ENCODE measurements around the gene SERTAD4.

The SERTAD4 gene

GRCh38 chr1:210233495-210234328 is 1.1 kb downstream of the SERTAD4 start:
- peak; percentile 56 for DNase-seq

- DNase-seq: no peak
Measured at GRCh38 chr1:210234329-210234757, 1.7 kb downstream of the SERTAD4 start.

GRCh38 chr1:210235363-210236053 is 2.9 kb downstream of the SERTAD4 start:
- DNase-seq: no peak

- DNase-seq: no peak
Measured at GRCh38 chr1:210236386-210236839, 3.8 kb downstream of the SERTAD4 start.

DNA sequence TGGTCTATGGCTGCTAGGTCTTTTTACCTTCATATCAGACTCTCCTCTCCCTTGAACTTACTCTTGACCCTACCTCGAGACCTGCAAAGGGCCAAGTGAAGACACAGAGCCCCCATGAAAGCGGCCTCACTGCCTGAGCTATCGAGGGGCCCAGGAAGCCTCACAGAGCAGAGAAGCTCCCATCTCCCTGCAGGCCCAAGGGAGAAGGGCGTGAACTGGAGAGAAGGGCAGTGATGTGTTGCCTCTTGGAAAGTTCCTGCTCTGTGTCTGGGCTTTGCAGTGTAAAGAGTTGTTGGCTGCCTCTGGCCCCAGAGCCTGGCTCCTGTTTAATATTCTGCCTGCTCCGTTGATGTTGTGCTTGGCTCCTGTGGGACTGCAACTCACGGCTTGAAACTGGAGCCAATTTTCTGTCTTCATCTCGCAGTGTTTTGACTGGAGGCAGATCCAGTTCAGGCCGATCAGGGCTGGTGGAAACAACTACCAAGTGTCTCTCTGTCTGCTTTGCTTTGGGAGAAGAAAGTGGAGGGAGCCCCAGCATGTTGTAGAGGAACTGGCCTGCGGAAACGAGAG is 4.3 kb downstream of the SERTAD4 start:
- peak; percentile 72 for DNase-seq

- DNase-seq: no peak
Measured at GRCh38 chr1:210237479-210237878, 4.9 kb downstream of the SERTAD4 start.

DNA sequence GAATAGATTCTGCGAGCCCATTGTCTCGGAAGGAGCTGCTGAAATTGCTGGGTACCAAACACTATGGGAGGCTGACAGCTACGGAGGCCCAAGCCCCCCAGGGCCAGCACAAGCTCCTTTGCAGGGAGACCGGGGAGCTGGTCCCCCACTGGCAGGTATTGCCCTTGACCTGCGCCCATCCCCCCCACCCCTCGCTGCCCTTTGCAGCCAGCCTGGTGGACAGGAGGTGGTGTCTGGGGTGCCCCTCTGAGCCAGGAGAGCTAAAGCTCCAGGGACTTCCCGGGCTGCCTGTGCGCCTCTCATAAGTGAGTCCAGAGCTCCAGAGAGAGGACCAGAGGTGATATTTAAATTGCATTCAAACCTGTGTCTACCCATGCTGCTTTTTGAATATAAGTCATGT is 5.4 kb downstream of the SERTAD4 start:
- no peak for DNase-seq

GRCh38 chr1:210239349-210240111 is 6.9 kb downstream of the SERTAD4 start:
- peak; percentile 54 for DNase-seq

GRCh38 chr1:210241121-210241520 is 8.5 kb downstream of the SERTAD4 start:
- no peak for DNase-seq

- no peak for DNase-seq
Measured at GRCh38 chr1:210244746-210245367, 12.3 kb downstream of the SERTAD4 start.

- DNase-seq: no peak
Measured at GRCh38 chr1:210246447-210246846, 13.9 kb downstream of the SERTAD4 start.

DNA sequence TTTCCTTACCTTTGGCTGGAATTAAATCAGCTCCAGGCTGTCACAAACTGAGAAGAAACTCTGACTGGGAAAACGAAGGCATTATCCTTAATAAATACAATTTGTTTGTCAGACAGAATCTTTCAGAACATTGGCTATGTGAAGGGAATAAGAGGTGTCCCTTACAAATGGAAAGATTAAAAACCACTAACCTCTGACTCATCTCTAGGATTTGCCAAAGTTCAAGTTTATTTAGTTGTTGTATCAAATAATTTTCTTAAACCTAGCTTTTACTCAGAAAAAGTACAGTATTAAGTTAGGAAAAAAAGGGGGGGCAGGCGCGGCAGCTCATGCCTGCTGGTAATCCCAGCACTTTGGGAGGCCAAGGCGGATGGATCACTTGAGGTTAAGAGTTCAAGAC is 15.7 kb downstream of the SERTAD4 start:
- no peak for DNase-seq

DNA sequence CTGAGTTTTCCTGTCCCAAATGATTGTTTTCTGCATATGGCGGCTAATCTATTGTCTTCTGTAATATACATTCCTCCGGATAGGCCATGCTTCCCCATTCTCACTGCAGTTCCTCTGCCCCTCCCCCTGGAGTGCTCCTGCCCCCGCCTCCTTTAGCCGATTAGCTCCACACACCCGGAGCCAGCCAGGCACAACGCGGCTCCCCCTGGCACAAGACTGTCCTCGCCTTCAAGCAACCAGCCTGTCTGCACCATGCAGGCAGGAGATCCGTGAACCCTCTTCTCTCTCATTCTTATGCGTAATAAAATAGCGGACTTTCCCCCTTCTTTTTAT is 18.0 kb downstream of the SERTAD4 start:
- peak; percentile 64 for DNase-seq

GRCh38 chr1:210250998-210251679 is 18.5 kb downstream of the SERTAD4 start:
- DNase-seq: peak; percentile 89

- peak; percentile 40 for DNase-seq
Measured at GRCh38 chr1:210251680-210252490, 19.3 kb downstream of the SERTAD4 start.

DNA sequence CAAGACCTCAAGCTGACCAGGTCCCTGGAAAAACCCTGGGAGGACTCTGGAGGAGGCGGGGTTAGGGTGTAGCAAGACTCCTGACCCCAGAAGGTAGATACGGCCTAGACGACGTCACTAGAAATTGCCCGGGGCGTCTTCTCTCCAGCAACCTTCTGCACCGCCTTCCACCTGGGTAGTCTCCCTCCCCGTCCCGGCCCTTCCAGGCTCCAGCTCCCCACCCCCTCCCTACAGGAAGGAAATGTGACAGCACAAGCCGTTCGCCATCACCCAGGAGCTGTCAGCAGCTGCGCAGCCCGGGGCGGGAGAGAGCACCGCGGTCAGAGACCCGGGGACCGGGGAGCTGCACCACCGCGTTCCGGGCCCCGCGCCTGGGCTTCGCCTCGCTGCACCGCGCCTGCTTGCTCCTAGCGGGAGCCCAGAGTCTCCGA is 20.0 kb downstream of the SERTAD4 start:
- DNase-seq: no peak

GRCh38 chr1:210254298-210254697 is 21.7 kb downstream of the SERTAD4 start:
- DNase-seq: no peak

DNA sequence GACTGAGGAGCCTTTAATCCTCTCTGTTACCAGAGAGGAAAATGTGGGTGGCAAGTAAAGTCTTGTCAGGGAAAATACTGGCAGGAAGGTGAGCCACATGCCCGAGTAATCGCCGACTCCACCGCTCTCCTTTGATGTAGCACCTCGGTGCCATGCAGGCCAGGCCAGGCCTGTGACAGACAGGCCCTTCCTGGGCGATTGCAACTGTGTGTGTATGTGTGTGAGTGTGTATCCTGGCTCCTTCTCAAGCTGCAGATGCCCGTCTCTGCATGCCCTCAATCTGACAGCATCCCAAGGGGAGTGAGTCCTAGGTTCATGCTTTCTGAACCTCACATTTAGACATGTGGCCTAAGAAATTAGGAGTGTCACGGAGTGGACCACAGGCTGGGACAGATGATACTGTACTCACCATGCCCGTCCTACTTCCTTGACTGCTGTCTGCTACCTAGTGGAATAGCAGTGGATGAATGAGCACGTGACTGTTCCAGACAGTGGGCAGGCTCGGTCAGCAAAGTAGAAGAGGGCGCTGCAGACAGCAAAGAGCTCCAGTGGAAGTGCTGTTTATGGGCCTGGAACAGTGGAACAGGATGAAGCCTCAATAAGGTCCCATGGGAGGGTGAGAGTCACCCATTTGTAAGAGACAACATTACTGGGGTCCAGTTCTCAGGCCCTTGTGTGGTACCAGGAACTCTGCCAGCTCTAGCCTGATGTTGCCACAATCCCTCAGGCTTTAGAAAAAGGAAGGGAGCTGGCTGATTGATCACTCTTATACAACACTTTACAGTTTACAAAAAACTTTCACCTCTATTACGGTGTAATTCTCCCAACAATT is 25.3 kb downstream of the SERTAD4 start:
- DNase-seq: no peak

DNA sequence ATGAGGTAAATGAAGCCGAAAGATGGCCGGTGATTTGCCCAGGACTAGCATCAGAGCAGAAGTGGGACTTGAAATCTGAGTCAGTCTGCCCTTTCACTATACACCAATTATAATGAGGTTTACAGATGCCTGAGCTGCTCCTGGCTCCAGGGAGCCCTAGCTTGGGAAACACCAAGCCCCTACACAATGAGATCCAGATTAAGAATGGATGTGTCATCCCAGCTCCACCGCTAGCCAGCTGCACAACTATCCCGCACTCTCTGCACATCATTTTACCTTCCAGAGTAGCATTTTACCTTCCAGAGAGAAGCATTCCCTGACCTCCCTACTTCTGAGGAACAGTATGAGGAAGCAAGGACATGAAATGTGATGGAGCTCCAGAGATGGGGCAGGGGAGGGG is 27.0 kb downstream of the SERTAD4 start:
- no peak for DNase-seq

GRCh38 chr1:210260096-210260495 is 27.5 kb downstream of the SERTAD4 start:
- no peak for DNase-seq
